HepG2 (cell line): Measurements from ENCODE around the gene ANKRD35. TPM values are rescaled to one million over a fixed set of nuclear protein-coding genes. Genes with fewer than 3 reads are reported as not detected.
A peak's percentile ranks its signal among the peaks of the same experiment; 100 is the strongest.

ENCODE experiments used
- CHD2 ChIP-seq: IDR thresholded peaks from 2 replicates; pipeline ENCODE4 v1.6.1; 2011; ENCODE audit warnings: low read depth, low read length, improper control_type of control experiment
- CTCF ChIP-seq: sonication (generic); formaldehyde crosslinking; IDR thresholded peaks from 2 replicates; pipeline ENCODE4 v1.5.0; 2020; ENCODE audit warnings: mild to moderate bottlenecking, missing genetic modification reagents, moderate library complexity
- DNMT3B ChIP-seq: conservative IDR thresholded peaks from 2 replicates; pipeline ENCODE4 v1.6.1; 2016; ENCODE audit warnings: missing biosample characterization, control low read depth
- ETS1 ChIP-seq: sonication (generic); formaldehyde crosslinking; IDR thresholded peaks from 2 replicates; pipeline ENCODE4 v1.4.0; 2020; ENCODE audit warnings: missing genetic modification reagents
- HMGA1 ChIP-seq: sonication (generic); formaldehyde crosslinking; conservative IDR thresholded peaks from 2 replicates; pipeline ENCODE4 v1.4.0; 2020; ENCODE audit warnings: missing genetic modification reagents
- MEIS1 ChIP-seq: sonication (generic); formaldehyde crosslinking; IDR thresholded peaks from 2 replicates; pipeline ENCODE4 v1.9.0; 2021; ENCODE audit warnings: mild to moderate bottlenecking, missing genetic modification reagents, moderate library complexity, borderline replicate concordance
- NBN ChIP-seq: fragments of 450-650 bp; conservative IDR thresholded peaks from 2 replicates; pipeline ENCODE4 v1.6.1; 2017
- PAX8 ChIP-seq: sonication (generic); formaldehyde crosslinking; IDR thresholded peaks from 2 replicates; pipeline ENCODE4 v1.8.0; 2022; ENCODE audit warnings: mild to moderate bottlenecking, missing genetic modification reagents, borderline replicate concordance
- REL ChIP-seq: sonication (generic); formaldehyde crosslinking; conservative IDR thresholded peaks from 2 replicates; pipeline ENCODE4 v1.8.0; 2022; ENCODE audit warnings: mild to moderate bottlenecking, missing genetic modification reagents, moderate library complexity
- SMAD3 ChIP-seq: sonication (generic); formaldehyde crosslinking; IDR thresholded peaks from 2 replicates; pipeline ENCODE4 v1.4.0; 2020; ENCODE audit warnings: missing genetic modification reagents
- SMYD3 ChIP-seq: sonication (generic); formaldehyde crosslinking; IDR thresholded peaks from 2 replicates; pipeline ENCODE4 v1.8.1; 2023; ENCODE audit warnings: mild to moderate bottlenecking, missing genetic modification reagents
- TBX2 ChIP-seq: sonication (generic); formaldehyde crosslinking; IDR thresholded peaks from 2 replicates; pipeline ENCODE4 v1.5.0; 2020; ENCODE audit warnings: missing genetic modification reagents, mild to moderate bottlenecking, borderline replicate concordance
- TFDP1 ChIP-seq: IDR thresholded peaks from 2 replicates; pipeline ENCODE4 v1.6.1; 2016; ENCODE audit warnings: missing compliant biosample characterization, missing genetic modification reagents, borderline replicate concordance
- ZBTB20 ChIP-seq: sonication (generic); formaldehyde crosslinking; IDR thresholded peaks from 2 replicates; pipeline ENCODE4 v1.8.1; 2023; ENCODE audit warnings: missing genetic modification reagents, low read depth, mild to moderate bottlenecking, borderline replicate concordance
- ZNF264 ChIP-seq: sonication (generic); formaldehyde crosslinking; IDR thresholded peaks from 2 replicates; pipeline ENCODE4 v1.4.0; 2020; ENCODE audit warnings: missing genetic modification reagents
- ZNF564 ChIP-seq: sonication (generic); formaldehyde crosslinking; IDR thresholded peaks from 2 replicates; pipeline ENCODE4 v1.8.1; 2023; ENCODE audit warnings: mild to moderate bottlenecking, missing genetic modification reagents
- ZNF580 ChIP-seq: IDR thresholded peaks from 2 replicates; pipeline ENCODE4 v1.6.1; 2016; ENCODE audit warnings: low read depth, borderline replicate concordance
- polyA plus RNA-seq, 8 experiments: library from polyadenylated mRNA; depleted of rRNA in 3 of 8; stranded (reverse) in 7 of 8; unstranded in 1 of 8; fragments of >200 nt; fragmentation: Illumina TruSeq in 4 of 8; extraction: Trizol in 4 of 8; gene quantifications; 2 replicates each; pipeline versions ENCODE4 v1.2.1 to v1.2.3, GENCODE V29; 2011 to 2016; ENCODE audit warnings: low read depth in 4 of 8, missing spikeins in 1 of 8, mixed read lengths in 1 of 8; ENCODE audit not compliant: insufficient read depth in 1 of 8
- total RNA-seq, 5 experiments: library from RNA; depleted of rRNA; stranded (reverse); fragments of >200 nt; fragmentation: Illumina TruSeq; extraction: Trizol; gene quantifications; 2 replicates each; pipeline ENCODE4 v1.2.3, GENCODE V29; 2016; ENCODE audit warnings: low read depth in 1 of 5
- TF ChIP-seq, protein P1 (sequence below): sonication (generic); formaldehyde crosslinking; IDR thresholded peaks from 2 replicates; pipeline ENCODE4 v1.4.0; 2020; ENCODE audit warnings: missing genetic modification reagents, mild to moderate bottlenecking, borderline replicate concordance
- TF ChIP-seq, protein P2 (sequence below): sonication (generic); formaldehyde crosslinking; IDR thresholded peaks from 2 replicates; pipeline ENCODE4 v1.5.0; 2020; ENCODE audit warnings: missing genetic modification reagents, mild to moderate bottlenecking, borderline replicate concordance

Gene ANKRD35
- total and polyA plus RNA-seq, 2 of the 13 experiments (the other 11 are each of a cell fraction or from before 2014, with no cell fraction given), result 0.02 TPM; not detected in 1

GRCh38 chr1:145823565-145824498, 61.8 kb downstream of the ANKRD35 start, which contains the start of the genes POLR3C and RNF115 (continued):
- TF ChIP-seq ETS1 (CRISPR knock-in tag), result no peak
- TF ChIP-seq REL (CRISPR knock-in tag), result no peak
- TF ChIP-seq CHD2, result no peak
- no peak for TF ChIP-seq PAX8 (CRISPR knock-in tag)
- peak; percentile 62; the same call in 1 of the 2 replicates for TF ChIP-seq ZNF580 (CRISPR knock-in tag)
- TF ChIP-seq TBX2 (CRISPR knock-in tag), result peak; percentile 93
- TF ChIP-seq ZBTB20 (CRISPR knock-in tag), result no peak
- TF ChIP-seq DNMT3B, result no peak
- TF ChIP-seq NBN, result no peak
- TF ChIP-seq TFDP1, result peak; percentile 80; the same call in 1 of the 2 replicates
- TF ChIP-seq, protein P1, sequence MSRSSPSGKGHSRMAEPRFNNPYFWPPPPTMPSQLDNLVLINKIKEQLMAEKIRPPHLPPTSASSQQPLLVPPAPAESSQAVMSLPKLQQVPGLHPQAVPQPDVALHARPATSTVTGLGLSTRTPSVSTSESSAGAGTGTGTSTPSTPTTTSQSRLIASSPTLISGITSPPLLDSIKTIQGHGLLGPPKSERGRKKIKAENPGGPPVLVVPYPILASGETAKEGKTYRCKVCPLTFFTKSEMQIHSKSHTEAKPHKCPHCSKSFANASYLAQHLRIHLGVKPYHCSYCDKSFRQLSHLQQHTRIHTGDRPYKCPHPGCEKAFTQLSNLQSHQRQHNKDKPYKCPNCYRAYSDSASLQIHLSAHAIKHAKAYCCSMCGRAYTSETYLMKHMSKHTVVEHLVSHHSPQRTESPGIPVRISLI, result no peak; the same call in 1 of the 2 replicates
- 0 out of 2 replicates have a peak, but pooled peaks have one; percentile 10 for TF ChIP-seq CTCF
- TF ChIP-seq MEIS1 (CRISPR knock-in tag), result no peak; the same call in 1 of the 2 replicates
- no peak for TF ChIP-seq SMYD3 (CRISPR knock-in tag)
- TF ChIP-seq HMGA1 (CRISPR knock-in tag), result no peak
- peak; percentile 71; the same call in 1 of the 2 replicates for TF ChIP-seq SMAD3 (CRISPR knock-in tag)
- TF ChIP-seq, protein P2, sequence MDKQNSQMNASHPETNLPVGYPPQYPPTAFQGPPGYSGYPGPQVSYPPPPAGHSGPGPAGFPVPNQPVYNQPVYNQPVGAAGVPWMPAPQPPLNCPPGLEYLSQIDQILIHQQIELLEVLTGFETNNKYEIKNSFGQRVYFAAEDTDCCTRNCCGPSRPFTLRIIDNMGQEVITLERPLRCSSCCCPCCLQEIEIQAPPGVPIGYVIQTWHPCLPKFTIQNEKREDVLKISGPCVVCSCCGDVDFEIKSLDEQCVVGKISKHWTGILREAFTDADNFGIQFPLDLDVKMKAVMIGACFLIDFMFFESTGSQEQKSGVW (CRISPR knock-in tag), result no peak
- peak; percentile 91 for TF ChIP-seq ZNF564
- TF ChIP-seq ZNF264 (CRISPR knock-in tag), result no peak
